Spleen (tissue), 11 donors: Measurements from ENCODE around the gene TRAPPC2. TPM values are rescaled to one million over a fixed set of nuclear protein-coding genes. Genes with fewer than 3 reads are reported as not detected.
"Not testable (repeated sequence)": the region's sequence is repeated elsewhere in the genome, so short reads cannot be mapped to it uniquely, and the experiment has no call there.

Experiments used
- DNase-seq: peaks from one replicate; pipeline ENCODE4 v3.0.0-alpha.2; 2020
- H3K27ac ChIP-seq, 8 donors: fragments of 200-600 bp; sonication (generic) in 7 of 8; 1 replicate in 4 of 8; 2 replicates in 4 of 8; pipeline versions ENCODE4 v1.5.0 to v1.8.0; 2016 to 2021; ENCODE audit warnings: inconsistent platforms in 4 of 8, mild to moderate bottlenecking in 4 of 8, moderate library complexity in 1 of 8
- H3K27me3 ChIP-seq, 7 donors: fragments of 200-600 bp; sonication (generic) in 6 of 7; replicated peaks in 1 of 7; 1 replicate in 4 of 7; 2 replicates in 3 of 7; pipeline versions ENCODE4 v1.5.0 to v1.8.0; 2016 to 2021; ENCODE audit warnings: inconsistent platforms in 3 of 7, mild to moderate bottlenecking in 1 of 7
- H3K36me3 ChIP-seq, 6 donors: fragments of 200-600 bp; sonication (generic) in 5 of 6; 1 replicate in 4 of 6; 2 replicates in 2 of 6; pipeline versions ENCODE4 v1.5.0 to v1.8.0; 2016 to 2021; ENCODE audit warnings: inconsistent platforms in 2 of 6
- H3K4me1 ChIP-seq, 6 donors: fragments of 200-600 bp; sonication (generic) in 5 of 6; 1 replicate in 3 of 6; 2 replicates in 3 of 6; pipeline versions ENCODE4 v1.5.0 to v1.8.0; 2016 to 2021; ENCODE audit warnings: inconsistent platforms in 3 of 6
- H3K4me3 ChIP-seq, 8 donors: fragments of 200-600 bp; sonication (generic) in 7 of 8; 1 replicate in 4 of 8; 2 replicates in 4 of 8; pipeline versions ENCODE4 v1.5.0 to v1.8.0; 2016 to 2021; ENCODE audit warnings: inconsistent platforms in 4 of 8, mild to moderate bottlenecking in 4 of 8, moderate library complexity in 2 of 8
- H3K9me3 ChIP-seq, 8 donors: fragments of 200-600 bp; sonication (generic) in 7 of 8; 1 replicate in 4 of 8; 2 replicates in 4 of 8; pipeline versions ENCODE4 v1.5.0 to v1.8.0; 2016 to 2021; ENCODE audit warnings: inconsistent platforms in 4 of 8
- POLR2A ChIP-seq, 3 donors: fragments of 450-650 bp; IDR thresholded peaks; one replicate each; pipeline ENCODE4 v1.5.1; 2017; ENCODE audit warnings: antibody characterized with exemption in 3 of 3, mild to moderate bottlenecking in 1 of 3
- POLR2AphosphoS5 ChIP-seq, 3 donors: sonication (generic); formaldehyde crosslinking; IDR thresholded peaks; one replicate each; pipeline ENCODE4 v1.5.1; 2017; ENCODE audit warnings: antibody characterized with exemption in 3 of 3
- WGBS, 5 donors: extraction: QIAGEN DNeasy Blood & Tissue Kit in 3 of 5; methylation state at CpG; one replicate each; pipeline versions ENCODE4 v1.1.5 to v1.1.7; 2013 to 2018; 5-methylcytosine and 5-hydroxymethylcytosine counted together
- intact Hi-C: fragments of 100-400 bp; cut with DNase I; formaldehyde crosslinking; loops from one replicate; pipeline ENCODE4 v1.15.0; 2023; ENCODE audit warnings: low total_unique reads
- polyA plus RNA-seq, 3 donors: library from polyadenylated mRNA; stranded (reverse); fragments of 200-250 nt; gene quantifications; one replicate each; pipeline ENCODE4 v1.2.1, GENCODE V29; 2013
- total RNA-seq, 7 donors: library from RNA; depleted of rRNA in 3 of 7; stranded (reverse); fragments of >200 nt in 3 of 7; fragmentation: NEBNext Ultra II Directional in 4 of 7; extraction: Animal tissue kit (Norgen Biotek cat#: 25700) in 4 of 7; gene quantifications; one replicate each; pipeline versions ENCODE4 v1.1.0 to v1.2.1, GENCODE V29; 2016 to 2021
- TF ChIP-seq, protein P1 (sequence below), 11 experiments: fragments of 200-600 bp in 7 of 11; fragments of 450-650 bp in 4 of 11; sonication (generic) in 4 of 11; IDR thresholded peaks in 8 of 11; conservative IDR thresholded peaks in 3 of 11; 1 replicate in 7 of 11; 2 replicates in 4 of 11; pipeline versions ENCODE4 v1.4.0 to v1.8.0; 2016 to 2021; ENCODE audit warnings: antibody characterized with exemption in 11 of 11, inconsistent platforms in 4 of 11, mild to moderate bottlenecking in 1 of 11
- donor health status: healthy with polysubstance abuse.
- donor health status: DM: no; HTN: no; CAD: no; lungs with moderate emphysema.
- donor health status: DM: no; HTN: no; CAD: no.
- donor health status: Bipolar disorder and iron deficiency.
- donor health status: healthy.
- donor health status: DM: no; HTN: no; CAD: no.
- donor health status: DM: yes; HTN: yes; CAD: no.

TRAPPC2 gene
- total and polyA plus RNA-seq, 10 donors, result 10.8 to 29.5 (median 23.3) TPM

DNA sequence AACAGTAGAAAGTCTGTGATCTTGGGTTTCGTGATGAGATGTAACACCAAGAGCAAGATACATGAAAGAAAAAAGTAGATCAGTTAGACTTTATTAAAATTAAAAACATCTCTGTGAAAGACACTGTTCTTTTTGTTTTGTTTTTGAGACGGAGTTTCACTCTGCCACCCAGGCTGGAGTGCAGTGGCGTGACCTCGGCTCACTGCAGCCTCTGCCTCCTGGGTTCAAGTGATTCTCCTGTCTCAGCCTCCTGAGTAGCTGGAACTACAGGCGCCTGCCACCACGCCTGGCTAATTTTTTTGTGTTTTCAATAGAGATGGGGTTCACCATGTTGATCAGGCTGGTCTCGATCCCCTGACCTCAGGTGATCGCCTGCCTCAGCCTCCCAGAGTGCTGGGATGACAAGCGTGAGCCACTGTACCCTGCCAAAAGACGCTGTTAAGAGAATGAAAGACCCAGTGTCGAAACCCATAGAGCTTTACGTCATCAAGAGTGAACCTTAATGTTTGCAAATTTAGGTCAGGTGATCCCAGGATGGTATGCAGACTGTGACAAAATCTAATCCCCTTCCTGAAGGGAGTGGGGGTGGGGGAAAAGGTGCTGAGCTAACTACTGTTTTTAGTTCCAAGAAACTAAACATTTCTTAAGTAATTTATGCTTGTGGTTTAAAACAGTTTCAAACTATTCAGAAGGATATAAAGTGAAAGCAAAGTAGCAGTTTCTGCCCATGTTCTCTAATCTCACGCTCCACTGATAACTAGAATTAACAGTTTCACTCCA lies 8.2 kb upstream of the TRAPPC2 start:
- Histone ChIP-seq H3K4me1 (peaks cover 0 to 40% (median 2%) of the 10 kb centered on the region in 6 donors), H3K4me3 (peak overlapping the region in 2 of 8 donors; percentile 7 to 56), H3K27me3 (no peaks in the 10 kb centered on the region), H3K9me3 (no peaks in the 10 kb centered on the region), H3K27ac (peak overlapping the region; percentile 33 to 87 (median 78)), H3K36me3 (peaks cover 0 to 57% (median 7%) of the 10 kb centered on the region in 6 donors)
- TF ChIP-seq POLR2A (IDR thresholded peaks at IDR 0.05) (no peak), POLR2AphosphoS5 (IDR thresholded peaks at IDR 0.05) (peak in 2 of 3 donors; percentile 41 to 66)
- WGBS, 5 donors, result 40 to 65% (median 47%) methylated on average over 13 of the region's 13 CpGs
- intact Hi-C loops, result no loop called here
- DNase-seq, result no peak

DNA sequence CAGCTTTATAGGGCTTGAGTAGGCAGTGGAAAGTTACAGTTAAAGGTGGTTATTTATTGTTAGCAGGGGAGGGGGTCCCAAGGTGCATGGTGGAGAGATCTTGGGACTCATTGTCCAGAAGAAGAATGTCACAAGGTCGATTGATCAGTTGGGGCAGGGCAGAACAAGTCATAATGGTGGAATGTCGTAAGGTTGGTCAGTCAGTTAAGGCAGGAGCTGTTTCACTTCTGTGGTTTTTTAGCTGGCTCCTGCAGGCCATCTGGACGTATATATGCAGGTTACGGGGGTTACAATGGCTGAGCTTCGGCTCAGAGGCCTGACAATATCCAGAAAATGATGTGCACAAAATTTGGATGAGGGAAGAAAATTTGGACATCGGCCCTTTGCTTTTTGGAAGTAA lies 7.3 kb upstream of the TRAPPC2 start:
- intact Hi-C loops, result no loop called here
- Histone ChIP-seq H3K9me3 (no peaks in the 10 kb centered on the region), H3K27me3 (no peaks in the 10 kb centered on the region), H3K36me3 (peaks cover 0 to 50% (median 7%) of the 10 kb centered on the region in 6 donors), H3K4me1 (peaks cover 0 to 45% (median 9%) of the 10 kb centered on the region in 6 donors), H3K4me3 (no peak overlapping the region), H3K27ac (peak overlapping the region in 6 of 8 donors; percentile 33 to 87 (median 80))
- DNase-seq, result no peak
- TF ChIP-seq, protein P1, sequence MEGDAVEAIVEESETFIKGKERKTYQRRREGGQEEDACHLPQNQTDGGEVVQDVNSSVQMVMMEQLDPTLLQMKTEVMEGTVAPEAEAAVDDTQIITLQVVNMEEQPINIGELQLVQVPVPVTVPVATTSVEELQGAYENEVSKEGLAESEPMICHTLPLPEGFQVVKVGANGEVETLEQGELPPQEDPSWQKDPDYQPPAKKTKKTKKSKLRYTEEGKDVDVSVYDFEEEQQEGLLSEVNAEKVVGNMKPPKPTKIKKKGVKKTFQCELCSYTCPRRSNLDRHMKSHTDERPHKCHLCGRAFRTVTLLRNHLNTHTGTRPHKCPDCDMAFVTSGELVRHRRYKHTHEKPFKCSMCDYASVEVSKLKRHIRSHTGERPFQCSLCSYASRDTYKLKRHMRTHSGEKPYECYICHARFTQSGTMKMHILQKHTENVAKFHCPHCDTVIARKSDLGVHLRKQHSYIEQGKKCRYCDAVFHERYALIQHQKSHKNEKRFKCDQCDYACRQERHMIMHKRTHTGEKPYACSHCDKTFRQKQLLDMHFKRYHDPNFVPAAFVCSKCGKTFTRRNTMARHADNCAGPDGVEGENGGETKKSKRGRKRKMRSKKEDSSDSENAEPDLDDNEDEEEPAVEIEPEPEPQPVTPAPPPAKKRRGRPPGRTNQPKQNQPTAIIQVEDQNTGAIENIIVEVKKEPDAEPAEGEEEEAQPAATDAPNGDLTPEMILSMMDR (IDR thresholded peaks at IDR 0.05 in 8 of 11, conservative IDR thresholded peaks at IDR 0.05 in 3 of 11), result no peak
- no peak for TF ChIP-seq POLR2AphosphoS5 (IDR thresholded peaks at IDR 0.05)
- TF ChIP-seq POLR2A (IDR thresholded peaks at IDR 0.05), result no peak
- 34 to 74% (median 61%) methylated on average over 6 of the region's 6 CpGs for WGBS, 5 donors

DNA sequence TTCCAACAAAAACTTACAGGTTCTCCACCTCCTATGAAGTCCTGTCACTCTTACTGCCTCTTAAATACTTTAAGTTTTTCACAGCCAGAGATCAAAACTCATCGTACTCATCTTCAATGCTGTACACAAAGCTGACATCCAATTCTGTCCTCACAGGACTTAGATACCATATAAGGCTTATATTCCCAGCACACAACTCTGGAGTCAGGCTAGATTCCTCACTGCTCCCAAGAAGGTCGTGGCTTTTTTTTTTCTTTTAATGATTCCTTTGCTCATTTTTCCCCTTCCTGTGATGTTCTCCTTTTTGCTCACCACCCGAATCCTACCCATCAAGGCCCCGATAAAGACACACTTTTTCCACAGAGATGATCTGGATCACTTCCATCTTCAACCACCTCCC lies 914 bp downstream of the TRAPPC2 start:
- peaks cover 0 to 11% (median 0%) of the 10 kb centered on the region in 6 donors for H3K36me3 ChIP-seq
- H3K27me3 ChIP-seq, result peaks cover 0 to 11% (median 0%) of the 10 kb centered on the region in 7 donors
- peak overlapping the region in 6 of 8 donors; percentile 92 to 98 (median 96) for H3K27ac ChIP-seq
- peaks cover 6 to 63% (median 40%) of the 10 kb centered on the region in 6 donors for H3K4me1 ChIP-seq
- intact Hi-C loops, result no loop called here
- no peak for DNase-seq
- TF ChIP-seq POLR2A (IDR thresholded peaks at IDR 0.05), result no peak
- TF ChIP-seq, protein P1 (IDR thresholded peaks at IDR 0.05 in 8 of 11, conservative IDR thresholded peaks at IDR 0.05 in 3 of 11), result no peak
- TF ChIP-seq POLR2AphosphoS5 (IDR thresholded peaks at IDR 0.05), result no peak
- 11 to 41% (median 23%) methylated on average over 4 of the region's 4 CpGs for WGBS, 5 donors
- H3K4me3 ChIP-seq, result peak overlapping the region; percentile 45 to 89 (median 64)
- H3K9me3 ChIP-seq, result peaks cover 0 to 18% (median 0%) of the 10 kb centered on the region in 8 donors

DNA sequence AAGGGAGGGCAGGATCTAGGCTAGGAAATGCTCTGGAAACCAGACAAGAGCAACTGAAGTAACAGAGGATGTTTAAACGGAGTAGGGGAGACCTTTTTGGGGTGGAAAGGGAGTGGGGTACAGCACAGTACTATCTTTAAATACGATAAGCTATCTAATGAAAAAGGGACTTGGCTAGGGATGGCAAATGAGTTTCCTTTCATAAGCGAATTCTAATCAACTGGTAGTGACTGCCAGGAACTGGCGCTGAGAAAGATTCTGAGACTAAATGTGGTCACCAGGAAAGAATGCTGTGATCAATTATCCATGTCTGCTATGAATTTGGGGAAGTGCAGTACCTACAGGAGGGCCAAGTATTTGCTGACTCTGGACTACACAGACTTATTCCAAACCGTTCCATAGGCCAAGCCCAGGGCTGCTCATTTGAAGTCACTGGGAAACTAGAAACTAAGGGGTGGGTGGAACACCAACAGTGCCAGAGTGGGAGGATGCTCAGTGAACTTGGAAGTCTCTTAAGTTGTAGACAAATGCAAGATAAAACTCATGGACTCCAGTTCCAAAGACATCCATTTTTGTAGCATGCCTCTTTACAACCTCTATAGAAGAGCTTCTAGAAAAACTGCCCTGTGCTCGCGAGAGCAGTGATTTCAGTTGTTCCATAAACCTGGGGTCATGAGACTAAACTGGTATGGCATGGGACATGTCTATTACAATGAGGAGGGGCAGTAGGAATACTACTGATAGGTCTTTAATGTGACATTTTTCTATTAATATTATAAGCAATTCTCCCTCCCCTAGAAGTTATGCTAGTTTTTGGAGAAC lies 2.0 kb downstream of the TRAPPC2 start:
- TF ChIP-seq POLR2A (IDR thresholded peaks at IDR 0.05), result no peak
- TF ChIP-seq, protein P1 (IDR thresholded peaks at IDR 0.05 in 8 of 11, conservative IDR thresholded peaks at IDR 0.05 in 3 of 11), result no peak
- no peak for TF ChIP-seq POLR2AphosphoS5 (IDR thresholded peaks at IDR 0.05)
- Histone ChIP-seq H3K4me1 (peaks cover 6 to 54% (median 40%) of the 10 kb centered on the region in 6 donors), H3K4me3 (no peak overlapping the region), H3K27ac (peak overlapping the region in 1 of 8 donors; percentile 17), H3K27me3 (peaks cover 0 to 11% (median 0%) of the 10 kb centered on the region in 7 donors), H3K9me3 (peaks cover 0 to 18% (median 0%) of the 10 kb centered on the region in 8 donors), H3K36me3 (peaks cover 0 to 7% (median 0%) of the 10 kb centered on the region in 6 donors)
- no peak for DNase-seq
- WGBS, 5 donors, result 67 to 85% (median 78%) methylated on average over 7 of the region's 7 CpGs
- intact Hi-C loops, result no loop called here

DNA sequence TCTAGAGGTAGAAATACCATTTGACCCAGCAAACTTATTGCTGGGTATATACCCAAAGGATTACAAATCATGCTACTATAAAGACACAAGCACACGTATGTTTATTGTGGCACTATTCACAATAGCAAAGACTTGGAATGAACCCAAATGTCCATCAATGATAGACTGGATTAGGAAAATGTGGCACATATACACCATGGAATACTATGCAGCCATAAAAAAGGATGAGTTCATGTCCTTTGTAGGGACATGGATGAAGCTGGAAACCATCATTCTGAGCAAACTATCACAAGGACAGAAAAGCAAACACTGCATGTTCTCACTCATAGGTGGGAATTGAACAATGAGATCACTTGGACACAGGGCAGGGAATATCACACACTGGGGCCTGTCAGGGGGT lies 3.9 kb downstream of the TRAPPC2 start:
- peaks cover 0 to 11% (median 0%) of the 10 kb centered on the region in 7 donors for H3K27me3 ChIP-seq
- DNase-seq, H3K27ac ChIP-seq, intact Hi-C loops, H3K4me3 ChIP-seq, H3K36me3 ChIP-seq: not testable (repeated sequence)
- peaks cover 0 to 24% (median 0%) of the 10 kb centered on the region in 8 donors for H3K9me3 ChIP-seq
- 94 to 100% (median 97%) methylated on average over 1 of the region's 1 CpG for WGBS, 5 donors
- peaks cover 4 to 34% (median 25%) of the 10 kb centered on the region in 6 donors for H3K4me1 ChIP-seq

DNA sequence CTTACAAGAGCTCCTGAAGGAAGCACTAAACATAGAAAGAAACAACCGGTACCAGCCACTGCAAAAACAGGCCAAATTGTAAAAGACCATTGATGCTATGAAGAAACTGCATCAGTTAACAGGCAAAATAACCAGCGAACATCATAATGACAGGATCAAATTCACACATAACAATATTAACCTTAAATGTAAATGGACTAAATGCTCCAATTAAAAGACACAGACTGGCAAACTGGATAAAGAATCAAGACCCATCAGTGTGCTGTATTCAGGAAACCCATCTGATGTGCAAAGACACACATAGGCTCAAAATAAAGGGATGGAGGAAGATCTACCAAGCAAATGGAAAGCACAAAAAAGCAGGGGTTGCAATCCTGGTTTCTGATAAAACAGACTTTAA lies 7.8 kb downstream of the TRAPPC2 start:
- peaks cover 0 to 24% (median 0%) of the 10 kb centered on the region in 8 donors for H3K9me3 ChIP-seq
- DNase-seq, result not testable (repeated sequence)
- peaks cover 0 to 17% (median 4%) of the 10 kb centered on the region in 6 donors for H3K4me1 ChIP-seq

More for the DNA sequence above, 7.8 kb downstream of the TRAPPC2 start:
- H3K36me3 ChIP-seq, result peaks cover 0 to 14% (median 3%) of the 10 kb centered on the region in 6 donors
- 66 to 84% (median 75%) methylated on average over 2 of the region's 2 CpGs for WGBS, 5 donors
- H3K27me3 ChIP-seq, intact Hi-C loops, H3K27ac ChIP-seq, H3K4me3 ChIP-seq: not testable (repeated sequence)
